H1 (cell line): ENCODE results near the gene ACVRL1. TPM values are rescaled to one million over a fixed set of nuclear protein-coding genes. Genes with fewer than 3 reads are reported as not detected.

Experiments
- CTCF ChIA-PET: fragments of 300-600 bp; sonication (Branson Sonifier 250); formaldehyde crosslinking; loops from one replicate; lab custom pipeline; 2021; ENCODE audit not compliant: partially characterized antibody; lab: Charles Lee
- POLR2A ChIA-PET: fragments of 300-600 bp; sonication (Branson Sonifier 250); formaldehyde crosslinking; loops from one replicate; lab custom pipeline; 2021; ENCODE audit warnings: inconsistent platforms; ENCODE audit not compliant: partially characterized antibody; lab: Charles Lee
- DNase-seq, 2 experiments: peaks; one replicate each; pipeline versions ENCODE4 v3.0.0 to v3.0.0-alpha.2; 2010 to 2022; ENCODE audit warnings: low spot score in 2 of 2, low read depth in 1 of 2, mixed read lengths in 1 of 2
- FAIRE-seq: peaks from 2 replicates; lab custom pipeline; 2011; peaks lifted over from hg19 to GRCh38; lab: Jason Lieb, UNC
- H2AFZ ChIP-seq: 2 replicates; pipeline ENCODE4 v1.8.1; 2012; ENCODE audit warnings: low read length, inconsistent platforms
- H2AK5ac ChIP-seq: 2 replicates; pipeline ENCODE4 v1.6.1; 2013; ENCODE audit warnings: low read depth, low read length
- H2BK120ac ChIP-seq: replicated peaks from 2 replicates; pipeline ENCODE3; 2013; ENCODE audit warnings: low read depth, low read length, inconsistent platforms
- H2BK12ac ChIP-seq: 2 replicates; pipeline ENCODE4 v1.6.1; 2013; ENCODE audit warnings: low read depth, low read length
- H2BK15ac ChIP-seq: 2 replicates; pipeline ENCODE4 v1.6.1; 2013; ENCODE audit warnings: low read length
- H2BK20ac ChIP-seq: 2 replicates; pipeline ENCODE4 v1.6.1; 2013; ENCODE audit warnings: low read length
- H2BK5ac ChIP-seq: 2 replicates; pipeline ENCODE4 v1.6.1; 2013; ENCODE audit warnings: low read depth, low read length
- H3K14ac ChIP-seq: 2 replicates; pipeline ENCODE4 v1.6.1; 2013; ENCODE audit warnings: inconsistent platforms; ENCODE audit not compliant: insufficient read length
- H3K18ac ChIP-seq: 2 replicates; pipeline ENCODE4 v1.6.1; 2013; ENCODE audit warnings: low read length; ENCODE audit errors: extremely low read depth
- H3K23ac ChIP-seq: 2 replicates; pipeline ENCODE4 v1.6.1; 2013; ENCODE audit warnings: inconsistent platforms; ENCODE audit not compliant: insufficient read length
- H3K23me2 ChIP-seq: 2 replicates; pipeline ENCODE4 v1.6.1; 2013; ENCODE audit warnings: low read depth, low read length
- H3K27ac ChIP-seq: 2 replicates; pipeline ENCODE4 v1.6.1; 2011; ENCODE audit warnings: low read depth, low read length, inconsistent platforms
- H3K27me3 ChIP-seq, 4 experiments: replicated peaks in 1 of 4; 1 replicate in 1 of 4; 2 replicates in 3 of 4; pipeline versions ENCODE4 v1.6.1 to v1.8.1; 2011 to 2013; ENCODE audit warnings: low read length in 3 of 4, mild to moderate bottlenecking in 3 of 4, inconsistent platforms in 2 of 4, mixed read lengths in 2 of 4, moderate library complexity in 1 of 4; ENCODE audit not compliant: control insufficient read depth in 3 of 4, insufficient read depth in 3 of 4; ENCODE audit errors: extremely low read depth in 1 of 4
- H3K36me3 ChIP-seq, 4 experiments: 2 replicates each; pipeline versions ENCODE4 v1.6.1 to v1.8.1; 2011 to 2013; ENCODE audit warnings: mild to moderate bottlenecking in 4 of 4, low read length in 3 of 4, moderate library complexity in 2 of 4, control low read depth in 1 of 4, inconsistent platforms in 1 of 4; ENCODE audit not compliant: insufficient read depth in 4 of 4, control insufficient read depth in 2 of 4
- H3K4ac ChIP-seq: replicated peaks from 2 replicates; pipeline ENCODE3; 2013; ENCODE audit warnings: low read length, low read depth, mixed read lengths, inconsistent platforms; ENCODE audit not compliant: insufficient read length
- H3K4me1 ChIP-seq, 4 experiments: replicated peaks in 1 of 4; 1 replicate in 1 of 4; 2 replicates in 3 of 4; pipeline versions ENCODE4 v1.6.1 to v1.8.1; 2011 to 2013; ENCODE audit warnings: low read length in 3 of 4, inconsistent platforms in 2 of 4, mixed read lengths in 1 of 4; ENCODE audit not compliant: insufficient read depth in 4 of 4, control insufficient read depth in 3 of 4
- H3K4me2 ChIP-seq, 2 experiments: 2 replicates each; pipeline versions ENCODE4 v1.6.1 to v1.8.1; 2011 to 2013; ENCODE audit warnings: low read depth in 2 of 2, low read length in 2 of 2, control low read depth in 1 of 2, inconsistent platforms in 1 of 2, mild to moderate bottlenecking in 1 of 2; ENCODE audit not compliant: insufficient read depth in 1 of 2
- H3K4me3 ChIP-seq, 4 experiments: fragments of 200-600, 300-600 bp in 1 of 4; sonication (generic), shearing (Covaris generic), sonication (Bioruptor Twin) in 1 of 4; 2 replicates each; pipeline versions ENCODE4 v1.5.1 to v1.8.1; 2011 to 2016; ENCODE audit warnings: low read length in 4 of 4, low read depth in 3 of 4, control low read depth in 2 of 4, inconsistent platforms in 2 of 4, mild to moderate bottlenecking in 2 of 4, mixed read lengths in 1 of 4, moderate library complexity in 1 of 4; ENCODE audit not compliant: insufficient read depth in 2 of 4; ENCODE audit errors: extremely low read depth in 1 of 4
- H3K56ac ChIP-seq: replicated peaks from 2 replicates; pipeline ENCODE3; 2013; ENCODE audit warnings: low read depth, mild to moderate bottlenecking, mixed read lengths, low read length, inconsistent platforms; ENCODE audit not compliant: insufficient read length
- H3K79me1 ChIP-seq: 2 replicates; pipeline ENCODE4 v1.6.1; 2013; ENCODE audit warnings: low read depth, low read length, control low read depth
- H3K79me2 ChIP-seq, 2 experiments: 2 replicates each; pipeline versions ENCODE4 v1.6.1 to v1.8.1; 2012 to 2013; ENCODE audit warnings: low read length in 2 of 2, mild to moderate bottlenecking in 2 of 2, inconsistent platforms in 1 of 2; ENCODE audit not compliant: insufficient read depth in 2 of 2, control insufficient read depth in 1 of 2
- H3K9ac ChIP-seq, 4 experiments: replicated peaks in 1 of 4; 1 replicate in 1 of 4; 2 replicates in 3 of 4; pipeline versions ENCODE4 v1.6.1 to v1.8.1; 2011 to 2013; ENCODE audit warnings: low read depth in 3 of 4, low read length in 3 of 4, control low read depth in 2 of 4, mild to moderate bottlenecking in 2 of 4, moderate library complexity in 2 of 4, inconsistent platforms in 1 of 4; ENCODE audit errors: extremely low read depth in 1 of 4
- H3K9me3 ChIP-seq, 2 experiments: 2 replicates each; pipeline versions ENCODE4 v1.6.1 to v1.8.1; 2012 to 2013; ENCODE audit warnings: mild to moderate bottlenecking in 2 of 2, moderate library complexity in 2 of 2, control low read depth in 1 of 2, inconsistent platforms in 1 of 2, low read depth in 1 of 2, low read length in 1 of 2, mixed read lengths in 1 of 2; ENCODE audit not compliant: insufficient read depth in 2 of 2
- H4K20me1 ChIP-seq, 2 experiments: replicated peaks in 1 of 2; 2 replicates each; pipeline versions ENCODE3 to v1.8.1; 2011 to 2013; ENCODE audit warnings: inconsistent platforms in 2 of 2, low read length in 2 of 2, mild to moderate bottlenecking in 1 of 2; ENCODE audit not compliant: insufficient read depth in 2 of 2, control insufficient read depth in 1 of 2
- H4K5ac ChIP-seq: 2 replicates; pipeline ENCODE4 v1.6.1; 2013; ENCODE audit warnings: low read length, low read depth, mixed read lengths, inconsistent platforms; ENCODE audit not compliant: insufficient read length
- H4K8ac ChIP-seq: 2 replicates; pipeline ENCODE4 v1.8.0; 2013; ENCODE audit warnings: mild to moderate bottlenecking, moderate library complexity, low read length, inconsistent platforms; ENCODE audit not compliant: insufficient read depth; ENCODE audit errors: extremely low read depth
- H4K91ac ChIP-seq: replicated peaks from 2 replicates; pipeline ENCODE3; 2013; ENCODE audit warnings: low read length, mixed read lengths, inconsistent platforms; ENCODE audit not compliant: insufficient read length
- CBX5 ChIP-seq: fragments of 300-800, 300-1000 bp; sonication (generic); IDR thresholded peaks from 2 replicates; pipeline ENCODE4 v1.7.1; 2016; ENCODE audit warnings: antibody characterized with exemption, low read length, low read depth
- RFX5 ChIP-seq: IDR thresholded peaks from 2 replicates; pipeline ENCODE4 v1.6.1; 2011; ENCODE audit warnings: low read depth, low read length, improper control_type of control experiment, borderline replicate concordance
- WGBS, 2 experiments: shearing (Covaris generic) in 1 of 2; methylation state at CpG; one replicate each; pipeline versions ENCODE4 v1.1.6 to v1.1.7; 2013 to 2015; ENCODE audit warnings: low lambda C conversion rate in 2 of 2, mixed read lengths in 2 of 2, inconsistent platforms in 1 of 2, low coverage in 1 of 2, missing lambda C conversion rate in 1 of 2; ENCODE audit not compliant: insufficient replicate concordance in 2 of 2, insufficient coverage in 1 of 2, insufficient read length in 1 of 2; ENCODE audit errors: extremely low coverage in 1 of 2, missing lambda C conversion rate in 1 of 2; 5-methylcytosine and 5-hydroxymethylcytosine counted together
- polyA plus RNA-seq, 7 experiments: library from polyadenylated mRNA; depleted of rRNA in 3 of 7; stranded (reverse) in 5 of 7; unstranded in 2 of 7; fragments of >200 nt in 5 of 7; fragments of 200-250 nt in 2 of 7; gene quantifications; 1 replicate in 5 of 7; 2 replicates in 1 of 7; 4 replicates in 1 of 7; pipeline versions ENCODE4 v1.2.1 to v1.2.3, GENCODE V29; 2011 to 2013; ENCODE audit warnings: missing spikeins in 2 of 7, mixed read lengths in 2 of 7
- total RNA-seq: library from RNA; stranded (reverse); fragmentation: NEBNext Ultra II Directional; extraction: Animal tissue kit (Norgen Biotek cat#: 25700); gene quantifications from 2 replicates; pipeline ENCODE4 v1.2.1, GENCODE V29; 2021

Gene ACVRL1
- total and polyA plus RNA-seq, 2 of the 8 experiments (the other 6 are each of a cell fraction or from before 2014, with no cell fraction given): 0.09 to 0.35 TPM

GRCh38 chr12:51971679-51972421, 64.5 kb downstream of the ACVRL1 start:
- no peak overlapping the region for H4K5ac ChIP-seq
- H2AK5ac ChIP-seq: no peak overlapping the region
- ChIA-PET POLR2A (no interaction called here), CTCF (interaction anchor here (0.9 to 4.9 kb wide), 11 partner anchors 9 to 139 kb away, joined by 3 to 55 read pairs (median 14); no protein-coding TSS in a partner anchor)
- no peaks in the 10 kb centered on the region for H3K23me2 ChIP-seq
- no peaks in the 10 kb centered on the region for H3K27me3 ChIP-seq
- H3K4me1 ChIP-seq: peaks cover 3 to 10% (median 6%) of the 10 kb centered on the region in 4 experiments; a peak in 5 of 7 replicates
- H3K4me3 ChIP-seq: no peak overlapping the region
- no peak overlapping the region for H3K56ac ChIP-seq
- H3K23ac ChIP-seq: no peak overlapping the region
- H3K9ac ChIP-seq: no peak overlapping the region
- 80% methylated on average over 4 of the region's 4 CpGs; no CpG with 5 or more reads in 1 of the 2 experiments for WGBS, 2 experiments
- H2BK20ac ChIP-seq: no peak overlapping the region
- H3K27ac ChIP-seq: no peak overlapping the region
- H4K20me1 ChIP-seq: peaks cover 9 to 20% of the 10 kb centered on the region in 2 experiments
- H4K91ac ChIP-seq: no peak overlapping the region
- H3K79me2 ChIP-seq: peaks cover 0 to 14% of the 10 kb centered on the region in 2 experiments; a peak in 1 of 4 replicates
- H3K36me3 ChIP-seq: peaks cover 2 to 10% (median 7%) of the 10 kb centered on the region in 4 experiments; a peak in 6 of 8 replicates
- no peak overlapping the region for H4K8ac ChIP-seq
- no peak overlapping the region for H2BK120ac ChIP-seq
- DNase-seq (no peak), FAIRE-seq (no peak)
- H3K18ac ChIP-seq: no peak overlapping the region
- no peak overlapping the region for H2BK15ac ChIP-seq
- H3K4me2 ChIP-seq: no peak overlapping the region
- H3K79me1 ChIP-seq: peaks cover 6% of the 10 kb centered on the region; the same call in 1 of the 2 replicates
- no peak overlapping the region for H3K14ac ChIP-seq
- no peak overlapping the region for H2BK5ac ChIP-seq
- H2BK12ac ChIP-seq: no peak overlapping the region
- H3K4ac ChIP-seq: no peak overlapping the region
- no peak overlapping the region for H2AFZ ChIP-seq
- no peaks in the 10 kb centered on the region for H3K9me3 ChIP-seq
- TF ChIP-seq RFX5: no peak
- TF ChIP-seq CBX5: no peak
